Keratinocyte (primary cell): ENCODE data around the gene MAP4. TPM values are rescaled to one million over a fixed set of nuclear protein-coding genes. Genes with fewer than 3 reads are reported as not detected.

Experiments used
- DNase-seq: peaks from one replicate; pipeline ENCODE4 v3.0.0-alpha.2; 2011; ENCODE audit warnings: low read depth, missing footprints, low spot score
- FAIRE-seq: peaks from 2 replicates; lab custom pipeline; 2011; peaks lifted over from hg19 to GRCh38; lab: Jason Lieb, UNC
- H2AFZ ChIP-seq: 2 replicates; pipeline ENCODE4 v1.6.0; 2012; ENCODE audit warnings: low read length, control low read depth, inconsistent platforms; ENCODE audit not compliant: control insufficient read depth
- H3K27ac ChIP-seq: 2 replicates; pipeline ENCODE4 v1.5.1; 2011; ENCODE audit warnings: low read length; ENCODE audit not compliant: control insufficient read depth, insufficient read depth
- H3K27me3 ChIP-seq: 3 replicates; pipeline ENCODE4 v1.6.0; 2011; ENCODE audit warnings: low read length; ENCODE audit not compliant: control insufficient read depth, insufficient read depth; ENCODE audit errors: extremely low read depth
- H3K36me3 ChIP-seq, 2 experiments: 2 replicates in 1 of 2; 3 replicates in 1 of 2; pipeline ENCODE4 v1.5.1; 2011; ENCODE audit warnings: low read length in 2 of 2, mild to moderate bottlenecking in 1 of 2; ENCODE audit not compliant: control insufficient read depth in 2 of 2, insufficient read depth in 2 of 2; ENCODE audit errors: extremely low read depth in 1 of 2
- H3K4me1 ChIP-seq: 3 replicates; pipeline ENCODE4 v1.5.1; 2011; ENCODE audit warnings: low read length; ENCODE audit not compliant: control insufficient read depth, insufficient read depth; ENCODE audit errors: extremely low read depth
- H3K4me2 ChIP-seq: 3 replicates; pipeline ENCODE4 v1.6.0; 2011; ENCODE audit warnings: low read depth, low read length; ENCODE audit not compliant: control insufficient read depth, insufficient read depth; ENCODE audit errors: extremely low read depth
- H3K4me3 ChIP-seq, 3 experiments: fragments of 200-600 bp in 1 of 3; sonication (generic) in 1 of 3; 2 replicates in 2 of 3; 3 replicates in 1 of 3; pipeline ENCODE4 v1.5.1; 2011 to 2016; ENCODE audit warnings: low read length in 3 of 3, mild to moderate bottlenecking in 3 of 3, control low read depth in 2 of 3, inconsistent platforms in 1 of 3, low read depth in 1 of 3, mixed read lengths in 1 of 3, mixed run types in 1 of 3, moderate library complexity in 1 of 3; ENCODE audit not compliant: control insufficient read depth in 2 of 3, insufficient read depth in 2 of 3; ENCODE audit errors: extremely low read depth in 1 of 3
- H3K79me2 ChIP-seq: 2 replicates; pipeline ENCODE4 v1.6.0; 2012; ENCODE audit warnings: low read length; ENCODE audit not compliant: control insufficient read depth, insufficient read depth
- H3K9ac ChIP-seq: 3 replicates; pipeline ENCODE4 v1.6.0; 2011; ENCODE audit warnings: low read length; ENCODE audit not compliant: control insufficient read depth, insufficient read depth; ENCODE audit errors: extremely low read depth
- H3K9me1 ChIP-seq: 3 replicates; pipeline ENCODE4 v1.6.0; 2011; ENCODE audit warnings: low read length; ENCODE audit not compliant: control insufficient read depth, insufficient read depth; ENCODE audit errors: extremely low read depth
- H3K9me3 ChIP-seq: 2 replicates; pipeline ENCODE4 v1.5.1; 2012; ENCODE audit warnings: low read depth, low read length; ENCODE audit not compliant: control insufficient read depth
- H4K20me1 ChIP-seq: 3 replicates; pipeline ENCODE4 v1.6.0; 2011; ENCODE audit warnings: low read length; ENCODE audit not compliant: control insufficient read depth, insufficient read depth; ENCODE audit errors: extremely low read depth
- CTCF ChIP-seq, 3 experiments: IDR thresholded peaks in 1 of 3; conservative IDR thresholded peaks in 1 of 3; optimal IDR thresholded peaks in 1 of 3; 2 replicates in 2 of 3; 3 replicates in 1 of 3; pipeline versions ENCODE3 to v1.5.1; 2011; ENCODE audit warnings: low read length in 3 of 3, mild to moderate bottlenecking in 3 of 3, moderate library complexity in 2 of 3, control low read depth in 1 of 3, inconsistent platforms in 1 of 3; ENCODE audit not compliant: insufficient read depth in 2 of 3; ENCODE audit errors: extremely low read depth in 1 of 3
- EZH2 ChIP-seq: IDR thresholded peaks from one replicate; pipeline ENCODE4 v1.6.1; 2012; ENCODE audit warnings: inconsistent platforms, mild to moderate bottlenecking, low read length, moderate library complexity
- dilution Hi-C: fragments of 300-500 bp; cut with MboI; formaldehyde crosslinking; loops from one replicate; pipeline ENCODE4 v1.7.0; 2020; ENCODE audit warnings: low sequenced_read_pairs; ENCODE audit not compliant: extremely low pct_ligation_motif_present
- polyA plus RNA-seq, 5 experiments: library from polyadenylated mRNA; depleted of rRNA in 3 of 5; stranded (reverse) in 3 of 5; stranded (forward) in 1 of 5; unstranded in 1 of 5; fragments of >200 nt; gene quantifications; 1 replicate in 1 of 5; 2 replicates in 3 of 5; 3 replicates in 1 of 5; pipeline versions ENCODE4 v1.2.1 to v1.2.3, GENCODE V29; 2011 to 2012; ENCODE audit warnings: missing spikeins in 2 of 5, low read depth in 1 of 5, low replicate concordance in 1 of 5

The MAP4 gene
- polyA plus RNA-seq, 1 donor (not counting 4 experiments of a cell fraction or from before 2014, with no cell fraction given): 110 TPM

GRCh38 chr3:47991341-47991740, 24.9 kb downstream of the MAP4 start:
- DNase-seq: no peak
- no peaks in the 10 kb centered on the region for H3K9me3 ChIP-seq
- H3K27me3 ChIP-seq: no peaks in the 10 kb centered on the region
- no peak overlapping the region for H3K9ac ChIP-seq
- peaks cover 3% of the 10 kb centered on the region for H4K20me1 ChIP-seq
- no peak overlapping the region for H3K27ac ChIP-seq
- H2AFZ ChIP-seq: no peak overlapping the region
- dilution Hi-C loops: no loop called here
- H3K36me3 ChIP-seq: peaks cover 7 to 30% of the 10 kb centered on the region in 2 experiments
- no peak overlapping the region for H3K4me3 ChIP-seq
- no peak overlapping the region for H3K4me2 ChIP-seq
- no peak for FAIRE-seq
- TF ChIP-seq EZH2 (no peak), CTCF (optimal IDR thresholded peaks at IDR 0.05 in 1 of 3, IDR thresholded peaks at IDR 0.05 in 1 of 3, conservative IDR thresholded peaks at IDR 0.05 in 1 of 3; ENCODE audit: extremely low read depth in 1 of 3, insufficient read depth in 2 of 3, low read length in 3 of 3) (no peak)
- peaks cover 6% of the 10 kb centered on the region for H3K4me1 ChIP-seq
- H3K9me1 ChIP-seq: no peaks in the 10 kb centered on the region
- peaks cover 56% of the 10 kb centered on the region for H3K79me2 ChIP-seq

GRCh38 chr3:47989981-47990440, 26.2 kb downstream of the MAP4 start:
- FAIRE-seq: peak; percentile 91

More at GRCh38 chr3:47989981-47990440, 26.2 kb downstream of the MAP4 start:
- Histone ChIP-seq H3K4me3 (no peak overlapping the region), H3K36me3 (peaks cover 7 to 23% of the 10 kb centered on the region in 2 experiments), H3K27me3 (no peaks in the 10 kb centered on the region), H3K79me2 (peaks cover 58% of the 10 kb centered on the region), H2AFZ (no peak overlapping the region), H3K4me2 (no peak overlapping the region), H3K27ac (peak overlapping the region; percentile 33), H3K9me3 (no peaks in the 10 kb centered on the region), H3K9ac (no peak overlapping the region), H4K20me1 (peaks cover 2% of the 10 kb centered on the region), H3K9me1 (no peaks in the 10 kb centered on the region), H3K4me1 (peaks cover 6% of the 10 kb centered on the region)
- TF ChIP-seq CTCF (optimal IDR thresholded peaks at IDR 0.05 in 1 of 3, IDR thresholded peaks at IDR 0.05 in 1 of 3, conservative IDR thresholded peaks at IDR 0.05 in 1 of 3; ENCODE audit: extremely low read depth in 1 of 3, insufficient read depth in 2 of 3, low read length in 3 of 3) (peak; percentile 79 to 97 (median 90)), EZH2 (no peak)
- dilution Hi-C loops: no loop called here
- peak; percentile 82 for DNase-seq
